Neutrophil (primary cell): ENCODE data around the gene UBQLNL.

Experiments used
- H3K27ac ChIP-seq: fragments of 200-600 bp; sonication (generic); 2 replicates; pipeline ENCODE4 v1.5.1; 2016; ENCODE audit warnings: mild to moderate bottlenecking, moderate library complexity
- H3K27me3 ChIP-seq: fragments of 200-600 bp; sonication (generic); 2 replicates; pipeline ENCODE4 v1.6.0; 2016; ENCODE audit warnings: mild to moderate bottlenecking
- H3K36me3 ChIP-seq: fragments of 200-600 bp; sonication (generic); 2 replicates; pipeline ENCODE4 v1.5.1; 2017
- H3K4me1 ChIP-seq, 2 experiments: fragments of 200-600 bp in 1 of 2; sonication (generic) in 1 of 2; 1 replicate in 1 of 2; 2 replicates in 1 of 2; pipeline versions ENCODE4 v1.5.1 to v1.6.1; 2013 to 2016; ENCODE audit warnings: low read depth in 1 of 2, low read length in 1 of 2, mild to moderate bottlenecking in 1 of 2, moderate library complexity in 1 of 2; ENCODE audit not compliant: control insufficient read depth in 1 of 2, insufficient read depth in 1 of 2
- H3K4me3 ChIP-seq, 2 experiments: fragments of 200-600 bp in 1 of 2; sonication (generic) in 1 of 2; 1 replicate in 1 of 2; 2 replicates in 1 of 2; pipeline ENCODE4 v1.5.1; 2013 to 2016; ENCODE audit warnings: low read depth in 1 of 2, low read length in 1 of 2, mild to moderate bottlenecking in 1 of 2, moderate library complexity in 1 of 2
- H3K9me3 ChIP-seq: fragments of 200-600 bp; sonication (generic); 2 replicates; pipeline ENCODE4 v1.5.1; 2016
- TF ChIP-seq, protein P1 (sequence below): fragments of 200-600 bp; sonication (generic); IDR thresholded peaks from 2 replicates; pipeline ENCODE4 v1.5.1; 2016; ENCODE audit warnings: antibody characterized with exemption

UBQLNL gene

DNA sequence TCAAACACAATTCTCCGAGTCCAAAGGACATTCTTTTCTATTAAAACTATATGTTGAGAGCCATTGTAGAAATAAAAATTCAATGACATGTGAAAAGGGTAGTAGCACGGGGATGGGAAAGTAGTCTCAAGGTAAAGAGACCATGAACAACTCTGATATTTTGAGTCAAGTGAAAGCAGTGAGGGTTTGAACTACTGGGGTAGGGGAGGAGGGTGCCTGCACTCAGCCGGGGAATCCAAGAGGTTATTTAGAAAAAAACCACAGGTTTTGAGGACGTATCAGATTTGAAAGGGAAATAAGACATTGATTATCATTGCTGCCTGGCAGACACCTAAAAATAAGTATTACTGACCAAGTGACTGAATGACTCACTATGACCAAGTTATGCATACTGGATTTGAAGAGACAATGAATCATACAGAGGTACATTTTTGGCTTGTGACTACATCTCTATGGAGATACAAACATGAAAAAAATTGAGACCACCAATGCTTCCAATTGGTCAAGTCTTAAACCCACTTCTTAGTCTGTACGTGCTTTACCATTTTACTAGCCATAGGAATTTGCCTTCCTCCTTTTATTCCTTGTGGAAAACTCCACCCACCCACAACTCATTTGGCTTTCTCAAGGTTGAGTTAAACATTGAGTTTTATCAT, 34.1 kb upstream of the UBQLNL start:
- Histone ChIP-seq H3K27me3 (no peaks in the 10 kb centered on the region), H3K9me3 (no peaks in the 10 kb centered on the region), H3K4me1 (no peaks in the 10 kb centered on the region), H3K4me3 (no peak overlapping the region), H3K36me3 (no peaks in the 10 kb centered on the region), H3K27ac (no peak overlapping the region)
- TF ChIP-seq, protein P1, sequence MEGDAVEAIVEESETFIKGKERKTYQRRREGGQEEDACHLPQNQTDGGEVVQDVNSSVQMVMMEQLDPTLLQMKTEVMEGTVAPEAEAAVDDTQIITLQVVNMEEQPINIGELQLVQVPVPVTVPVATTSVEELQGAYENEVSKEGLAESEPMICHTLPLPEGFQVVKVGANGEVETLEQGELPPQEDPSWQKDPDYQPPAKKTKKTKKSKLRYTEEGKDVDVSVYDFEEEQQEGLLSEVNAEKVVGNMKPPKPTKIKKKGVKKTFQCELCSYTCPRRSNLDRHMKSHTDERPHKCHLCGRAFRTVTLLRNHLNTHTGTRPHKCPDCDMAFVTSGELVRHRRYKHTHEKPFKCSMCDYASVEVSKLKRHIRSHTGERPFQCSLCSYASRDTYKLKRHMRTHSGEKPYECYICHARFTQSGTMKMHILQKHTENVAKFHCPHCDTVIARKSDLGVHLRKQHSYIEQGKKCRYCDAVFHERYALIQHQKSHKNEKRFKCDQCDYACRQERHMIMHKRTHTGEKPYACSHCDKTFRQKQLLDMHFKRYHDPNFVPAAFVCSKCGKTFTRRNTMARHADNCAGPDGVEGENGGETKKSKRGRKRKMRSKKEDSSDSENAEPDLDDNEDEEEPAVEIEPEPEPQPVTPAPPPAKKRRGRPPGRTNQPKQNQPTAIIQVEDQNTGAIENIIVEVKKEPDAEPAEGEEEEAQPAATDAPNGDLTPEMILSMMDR = no peak

- no peaks in the 10 kb centered on the region for H3K36me3 ChIP-seq
- no peak within 1 kb of the TSS for H3K27ac ChIP-seq
- H3K4me1 ChIP-seq = no peaks in the 10 kb centered on the region
- no peak within 1 kb of the TSS for H3K4me3 ChIP-seq
- no peaks in the 10 kb centered on the region for H3K9me3 ChIP-seq
- TF ChIP-seq, protein P1 = no peak
- H3K27me3 ChIP-seq = no peaks in the 10 kb centered on the region
These were observed 31.9 kb upstream of the UBQLNL start, which contains the start of gene OR52H1 for GRCh38 chr11:5548440-5548839. Gene OR52H1 (minus strand): TSS chr11:5548540. CDS start chr11:5545505, 3,035 bp downstream.

DNA sequence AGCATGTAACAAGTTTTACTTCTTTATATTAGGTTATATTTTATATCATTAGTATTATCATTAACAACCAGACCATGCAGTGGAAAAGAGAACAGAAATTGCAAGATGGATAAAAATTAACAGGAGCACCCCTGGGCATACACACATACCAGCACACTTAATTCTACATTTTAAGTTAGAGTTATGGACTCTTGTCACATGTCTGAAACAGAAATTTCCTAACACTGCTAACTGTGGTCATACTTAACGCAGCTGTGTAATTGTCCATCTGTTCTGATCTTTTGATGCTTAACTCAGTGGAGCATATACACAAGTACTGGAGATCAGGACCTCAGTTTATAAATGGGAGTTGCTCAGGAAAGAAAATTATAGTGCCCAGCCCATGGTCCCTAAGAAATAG, 31.5 kb upstream of the UBQLNL start:
- Histone ChIP-seq H3K27me3 (no peaks in the 10 kb centered on the region), H3K9me3 (no peaks in the 10 kb centered on the region), H3K36me3 (no peaks in the 10 kb centered on the region), H3K4me1 (no peaks in the 10 kb centered on the region), H3K27ac (no peak overlapping the region), H3K4me3 (no peak overlapping the region)
- TF ChIP-seq, protein P1 = no peak

- TF ChIP-seq, protein P1 = no peak
- Histone ChIP-seq H3K27ac (no peak overlapping the region), H3K4me3 (no peak overlapping the region), H3K4me1 (no peaks in the 10 kb centered on the region), H3K9me3 (no peaks in the 10 kb centered on the region), H3K36me3 (no peaks in the 10 kb centered on the region), H3K27me3 (no peaks in the 10 kb centered on the region)
These were observed 30.0 kb upstream of the UBQLNL start for GRCh38 chr11:5546457-5546856.

- no peaks in the 10 kb centered on the region for H3K9me3 ChIP-seq
- no peaks in the 10 kb centered on the region for H3K36me3 ChIP-seq
- TF ChIP-seq, protein P1 = no peak
- no peaks in the 10 kb centered on the region for H3K4me1 ChIP-seq
- no peak overlapping the region for H3K27ac ChIP-seq
- no peak overlapping the region for H3K4me3 ChIP-seq
- no peaks in the 10 kb centered on the region for H3K27me3 ChIP-seq
These were observed 24.9 kb upstream of the UBQLNL start for GRCh38 chr11:5541427-5541826.
